GM21619 (cell line): ENCODE measurements around the gene KRTAP10-3.
"Not testable (repeated sequence)": the region's sequence is repeated elsewhere in the genome, so short reads cannot be mapped to it uniquely, and the experiment has no call there.

ENCODE experiments used
- ATAC-seq: cut with Tn5 transposase; IDR thresholded peaks from one replicate; pipeline ENCODE4 v1.9.1; 2021; ENCODE audit not compliant: unreplicated experiment

The KRTAP10-3 gene

DNA sequence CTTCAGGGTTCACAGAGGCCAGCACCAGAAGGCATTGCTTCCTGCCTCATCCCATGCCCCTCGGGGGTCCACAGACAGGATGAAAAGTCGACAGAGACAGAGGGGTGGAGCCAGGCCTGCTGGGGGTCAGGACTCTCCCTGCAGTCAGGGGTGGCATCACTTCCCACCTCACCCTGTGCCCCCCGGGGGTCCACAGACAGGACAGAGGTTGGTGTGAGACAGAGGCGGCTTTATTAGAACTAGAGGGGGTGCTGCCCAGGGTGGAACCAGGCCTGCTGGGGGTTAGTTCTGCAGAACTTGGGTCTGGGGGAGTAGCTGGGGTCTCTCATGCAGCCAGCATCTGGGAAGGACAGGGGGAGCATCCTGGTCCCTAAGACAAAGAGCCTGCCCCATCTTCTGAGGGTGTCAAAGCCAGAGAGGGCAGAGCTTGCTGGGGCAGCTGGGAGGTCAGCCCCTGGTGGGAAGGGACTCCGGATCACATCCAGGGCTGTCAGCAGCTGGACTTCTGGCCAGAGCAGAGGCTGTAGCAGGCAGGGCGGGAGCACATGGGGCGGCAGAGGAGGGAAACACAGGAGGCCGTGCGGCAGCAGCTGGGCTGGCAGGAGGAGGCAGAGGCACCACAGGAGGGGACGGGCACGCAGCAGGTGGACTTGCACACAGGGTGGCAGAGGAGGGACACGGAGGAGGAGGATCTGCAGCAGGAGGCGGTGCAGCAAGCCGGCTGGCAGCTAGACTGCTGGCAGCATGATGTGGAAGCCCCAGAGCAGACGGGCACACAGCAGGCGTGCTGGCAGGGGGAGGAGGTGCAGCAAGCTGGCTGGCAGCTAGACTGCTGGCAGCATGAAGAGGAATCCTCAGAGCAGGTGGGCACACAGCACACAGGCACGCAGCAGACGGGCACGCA lies 32.6 kb upstream of the KRTAP10-3 start:
- not testable (repeated sequence) for ATAC-seq

DNA sequence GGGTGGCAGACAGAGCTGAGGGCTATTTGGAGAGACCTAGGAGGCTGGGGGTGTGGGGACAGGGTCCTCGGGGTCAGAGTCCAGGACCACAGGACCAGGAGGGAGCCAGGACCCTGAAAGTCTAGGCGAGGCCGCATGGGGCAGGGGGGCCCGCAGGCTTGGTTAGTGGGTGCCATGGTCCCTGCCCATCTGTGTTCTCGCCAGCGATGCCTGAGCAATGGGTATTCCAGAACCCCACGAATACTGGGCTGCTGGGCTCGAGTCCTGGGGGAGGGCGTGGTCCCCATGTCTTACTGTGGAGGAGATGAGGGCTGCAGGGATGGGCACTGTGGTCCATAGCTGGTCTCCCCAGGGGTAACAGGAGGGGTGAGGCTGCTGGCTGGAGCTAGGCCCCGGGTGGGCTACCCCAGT lies 31.7 kb upstream of the KRTAP10-3 start:
- ATAC-seq, result no peak

- no peak for ATAC-seq
Measured at GRCh38 chr21:44589586-44590305, 31.2 kb upstream of the KRTAP10-3 start.

DNA sequence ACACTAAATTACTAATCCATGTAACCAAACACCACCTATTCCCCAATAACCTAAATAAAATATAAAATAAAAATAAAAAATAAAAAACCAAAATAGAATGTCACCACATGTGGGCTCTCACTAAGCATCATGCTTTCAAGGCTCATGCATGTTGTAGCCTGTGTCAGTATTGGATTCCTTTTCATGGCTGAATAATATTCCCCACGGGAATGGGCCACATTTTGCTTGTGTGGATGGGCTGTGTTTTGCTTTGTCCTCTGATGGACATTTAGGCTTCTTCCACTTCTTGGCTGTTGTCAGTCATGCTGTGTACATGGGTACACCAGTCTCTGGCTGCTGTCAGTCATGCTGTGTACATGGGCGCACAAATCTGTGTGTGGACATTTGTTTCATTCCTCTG lies 30.5 kb upstream of the KRTAP10-3 start:
- no peak for ATAC-seq

DNA sequence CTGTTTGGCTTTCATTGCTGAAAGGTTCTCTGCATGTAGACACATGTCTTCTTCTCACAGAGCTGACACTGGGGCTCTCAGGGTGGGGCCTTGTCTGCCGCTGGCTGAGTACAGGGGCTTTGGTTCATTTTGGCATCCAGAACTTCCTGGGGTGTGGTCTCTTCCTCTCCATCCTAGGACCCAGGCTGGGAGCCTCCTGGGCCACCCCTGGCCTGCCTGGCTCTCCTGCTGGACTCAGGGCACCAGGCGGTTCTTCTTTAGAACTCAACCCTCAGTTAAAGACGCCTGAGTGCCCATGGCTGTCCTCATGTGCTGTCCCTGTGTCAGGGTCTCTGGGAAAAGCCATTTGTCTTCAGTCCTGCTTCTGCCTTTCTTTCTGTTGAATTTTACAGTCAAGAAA lies 27.3 kb upstream of the KRTAP10-3 start:
- ATAC-seq, result no peak

DNA sequence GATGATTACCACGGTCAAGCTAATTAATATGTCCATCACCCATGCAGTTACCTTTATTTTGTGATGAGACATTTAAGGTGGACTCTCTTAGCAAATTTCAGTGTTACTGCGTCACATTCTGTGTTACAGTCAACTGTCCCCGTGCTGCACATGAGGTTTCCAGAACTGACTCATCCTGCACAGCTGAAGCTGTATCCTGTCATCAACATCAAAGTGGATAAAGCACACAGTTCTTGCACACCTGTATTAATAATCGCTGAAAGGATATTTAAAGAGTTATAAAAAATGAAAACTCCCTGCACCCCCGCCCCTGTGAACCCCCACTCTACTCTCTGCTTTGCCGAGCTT lies 25.2 kb upstream of the KRTAP10-3 start:
- ATAC-seq, result no peak

DNA sequence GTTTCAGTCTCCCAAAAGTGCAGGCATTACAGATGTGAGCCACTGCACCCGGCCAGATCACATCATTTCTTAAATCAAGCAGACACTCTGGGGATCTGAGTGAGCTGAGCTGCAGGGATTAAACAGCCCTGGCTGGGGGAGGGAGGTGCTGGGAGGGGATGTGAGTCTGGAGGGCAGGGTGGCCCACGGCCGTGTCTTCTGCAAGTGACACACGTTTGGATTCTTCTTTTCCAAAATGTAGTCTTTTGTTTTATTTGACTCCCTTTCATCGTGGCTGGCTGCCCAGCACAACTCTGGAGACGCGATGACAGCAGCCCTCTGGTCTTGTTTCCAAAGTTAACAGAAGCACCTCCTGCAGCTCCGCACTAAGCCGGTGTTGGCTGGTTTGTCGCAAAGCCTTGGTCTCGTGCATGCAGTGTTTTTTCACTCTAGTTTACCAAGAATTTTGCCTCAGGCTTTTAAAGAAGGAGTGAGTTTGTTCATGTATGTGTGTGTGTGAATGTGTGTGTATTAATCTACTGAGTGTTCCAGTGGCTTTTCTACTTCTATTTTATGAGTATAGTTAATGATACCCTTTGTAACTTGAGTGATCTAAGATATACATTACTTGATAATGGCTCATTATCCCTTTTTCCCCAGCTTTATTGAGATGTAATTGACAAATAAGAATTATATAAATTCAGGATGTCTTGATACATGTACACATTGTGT lies 24.6 kb upstream of the KRTAP10-3 start:
- ATAC-seq, result no peak

DNA sequence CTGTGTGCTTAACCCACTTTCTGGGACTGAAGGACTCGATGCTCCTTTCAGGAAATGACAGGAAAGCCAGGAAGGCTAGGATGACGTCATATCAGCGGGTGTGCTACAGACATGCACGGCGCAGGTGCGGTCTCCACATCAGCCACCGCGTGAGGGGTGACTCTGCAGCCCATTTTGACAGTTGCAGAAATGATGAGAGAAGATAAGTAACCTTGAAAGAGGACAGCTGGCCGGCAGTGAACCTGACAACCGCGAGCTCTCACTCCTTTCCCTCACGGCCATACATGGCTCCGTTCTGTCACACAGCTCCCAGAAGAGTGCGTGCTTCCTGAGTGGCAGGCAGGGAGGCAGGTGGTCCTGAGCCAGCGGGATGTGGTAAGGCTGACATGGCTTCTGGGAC lies 23.5 kb upstream of the KRTAP10-3 start:
- no peak for ATAC-seq

GRCh38 chr21:44581158-44581557 lies 22.6 kb upstream of the KRTAP10-3 start:
- no peak for ATAC-seq

DNA sequence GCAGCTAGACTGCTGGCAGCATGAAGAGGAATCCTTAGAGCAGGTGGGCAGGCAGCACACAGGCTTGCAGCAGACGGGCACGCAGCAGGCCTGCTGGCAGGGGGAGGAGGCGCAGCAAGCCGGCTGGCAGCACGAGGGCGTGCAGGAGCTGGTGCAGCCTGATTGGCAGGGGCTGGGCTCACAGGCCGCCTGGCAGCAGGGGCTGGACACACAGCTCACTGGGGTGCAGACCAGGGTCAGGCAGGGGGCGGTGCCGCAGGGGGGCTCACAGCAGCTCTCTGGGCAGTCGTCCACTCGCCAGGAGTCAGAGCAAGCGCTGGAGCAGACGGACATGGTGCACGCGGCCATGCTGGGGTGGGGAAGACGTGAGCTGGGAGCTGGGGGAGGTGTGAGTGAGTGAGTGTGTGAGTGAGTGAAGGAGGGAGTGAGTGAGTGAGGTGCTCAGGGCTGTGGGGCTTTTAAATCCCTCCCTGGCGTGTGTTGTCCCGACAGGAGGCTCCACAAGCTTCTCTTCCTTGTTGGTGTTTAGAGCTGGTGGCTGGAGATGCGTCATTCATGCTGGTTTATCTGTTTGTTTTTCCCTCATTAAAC lies 21.7 kb upstream of the KRTAP10-3 start, which contains the start of gene KRTAP10-5:
TSS of gene KRTAP10-5 (minus strand) at position 374 of the 591 bp plus-strand sequence. CDS start at position 348, 26 bp downstream.
- not testable (repeated sequence) for ATAC-seq

- ATAC-seq, result no peak
Measured at GRCh38 chr21:44579833-44580144, 21.2 kb upstream of the KRTAP10-3 start.

DNA sequence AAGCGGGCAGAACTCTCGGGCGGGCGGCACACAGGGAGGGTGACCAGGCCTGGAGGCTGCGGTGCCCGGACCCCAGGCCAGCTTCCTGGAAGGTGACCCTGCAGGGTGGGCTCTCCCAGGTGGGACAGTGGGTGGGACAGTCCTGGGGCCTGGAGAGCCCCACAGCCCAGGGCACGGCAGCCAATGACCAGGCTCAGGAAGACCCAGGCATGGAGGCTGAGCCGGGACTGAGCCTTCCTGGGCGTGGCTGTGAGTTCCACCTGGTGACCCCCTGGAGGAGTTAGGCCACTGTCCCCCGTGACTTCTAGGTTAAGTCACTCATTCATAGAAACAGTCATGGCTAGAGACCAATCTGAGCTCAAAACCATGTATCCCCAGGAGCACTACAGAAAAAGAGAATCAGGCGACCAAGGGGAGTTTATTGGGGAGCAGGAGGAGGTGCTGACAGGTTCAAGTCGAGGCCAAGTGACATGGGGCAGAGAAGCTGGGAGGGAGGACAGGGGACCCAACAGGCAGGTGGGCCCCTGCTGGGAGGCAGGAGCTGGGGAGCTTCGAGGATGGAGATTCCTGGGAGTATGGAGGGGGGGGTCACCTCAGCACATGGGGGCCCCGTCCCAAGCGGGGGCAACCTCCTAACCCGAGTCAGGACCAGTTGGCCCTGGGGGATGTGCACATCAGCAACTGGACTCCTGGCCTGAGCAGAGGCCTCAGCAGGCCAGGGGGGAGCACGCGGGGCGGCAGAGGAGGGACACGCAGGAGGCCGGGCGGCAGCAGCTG lies 20.6 kb upstream of the KRTAP10-3 start:
- ATAC-seq, result no peak

GRCh38 chr21:44578371-44579055 lies 19.9 kb upstream of the KRTAP10-3 start:
- ATAC-seq, result no peak

- ATAC-seq, result no peak
Measured at GRCh38 chr21:44576025-44576420, 17.4 kb upstream of the KRTAP10-3 start.

GRCh38 chr21:44575307-44576024 lies 16.9 kb upstream of the KRTAP10-3 start:
- no peak for ATAC-seq

DNA sequence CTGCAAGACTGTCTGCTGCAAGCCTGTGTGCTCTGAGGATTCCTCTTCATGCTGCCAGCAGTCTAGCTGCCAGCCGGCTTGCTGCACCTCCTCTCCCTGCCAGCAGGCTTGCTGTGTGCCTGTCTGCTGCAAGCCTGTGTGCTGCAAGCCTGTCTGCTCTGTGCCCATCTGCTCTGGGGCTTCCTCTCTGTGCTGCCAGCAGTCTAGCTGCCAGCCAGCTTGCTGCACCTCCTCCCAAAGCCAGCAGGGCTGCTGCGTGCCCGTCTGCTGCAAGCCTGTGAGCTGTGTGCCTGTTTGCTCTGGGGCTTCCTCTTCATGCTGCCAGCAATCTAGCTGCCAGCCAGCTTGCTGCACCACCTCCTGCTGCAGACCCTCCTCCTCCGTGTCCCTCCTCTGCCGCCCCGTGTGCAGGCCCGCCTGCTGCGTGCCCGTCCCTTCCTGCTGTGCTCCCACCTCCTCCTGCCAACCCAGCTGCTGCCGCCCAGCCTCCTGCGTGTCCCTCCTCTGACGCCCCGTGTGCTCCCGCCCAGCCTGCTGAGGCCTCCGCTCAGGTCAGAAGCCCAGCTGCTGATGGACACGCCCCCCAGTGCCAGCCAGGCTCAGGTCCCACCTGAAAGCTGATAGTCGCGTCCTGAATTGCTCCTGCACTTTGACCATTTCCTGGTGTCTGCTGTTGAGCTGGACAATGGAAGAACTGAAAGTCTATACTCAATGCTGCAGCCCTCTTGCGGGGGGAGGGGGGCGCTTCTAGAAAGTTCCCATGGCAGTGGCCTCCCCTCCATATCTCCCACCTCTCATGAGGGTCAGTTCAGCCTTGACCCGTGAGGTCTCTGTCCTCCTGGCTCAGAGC lies 16.1 kb upstream of the KRTAP10-3 start:
- ATAC-seq, result no peak

- not testable (repeated sequence) for ATAC-seq
Measured at GRCh38 chr21:44573630-44574456, 15.2 kb upstream of the KRTAP10-3 start, which contains the start of gene KRTAP10-4. TSS of gene KRTAP10-4 (plus strand) at chr21:44573729. CDS start at chr21:44573759, 30 bp downstream.
